Gastrocnemius medialis (tissue), 4 donors: ENCODE results near the gene SH2D6. TPM values are rescaled to one million over a fixed set of nuclear protein-coding genes. Genes with fewer than 3 reads are reported as not detected.

ENCODE experiments used
- ATAC-seq, 2 donors: fragments of 150-250 bp; one replicate each; pipeline ENCODE4 v1.9.1; 2016
- DNase-seq, 2 donors: peaks; one replicate each; pipeline ENCODE4 v3.0.0-alpha.2; 2019
- H3K27ac ChIP-seq, 4 donors: fragments of 200-600 bp; sonication (generic); 1 replicate in 1 of 4; 2 replicates in 3 of 4; pipeline ENCODE4 v1.5.1; 2016 to 2018; ENCODE audit warnings: mild to moderate bottlenecking in 2 of 4, moderate library complexity in 1 of 4
- H3K27me3 ChIP-seq, 3 donors: fragments of 200-600 bp; sonication (generic) in 2 of 3; 1 replicate in 1 of 3; 2 replicates in 2 of 3; pipeline versions ENCODE4 v1.5.1 to v1.6.0; 2016 to 2019; ENCODE audit warnings: mild to moderate bottlenecking in 1 of 3, moderate library complexity in 1 of 3
- H3K36me3 ChIP-seq, 2 donors: fragments of 200-600 bp; sonication (generic) in 1 of 2; one replicate each; pipeline ENCODE4 v1.5.1; 2017 to 2018
- H3K4me1 ChIP-seq, 2 donors: fragments of 200-600 bp; sonication (generic) in 1 of 2; one replicate each; pipeline ENCODE4 v1.5.1; 2016 to 2017; ENCODE audit warnings: mild to moderate bottlenecking in 2 of 2
- H3K4me3 ChIP-seq, 4 donors: fragments of 200-600 bp; sonication (generic) in 3 of 4; 1 replicate in 1 of 4; 2 replicates in 3 of 4; pipeline ENCODE4 v1.5.1; 2016 to 2019; ENCODE audit warnings: mild to moderate bottlenecking in 2 of 4
- H3K9me3 ChIP-seq, 3 donors: fragments of 200-600 bp; sonication (generic) in 2 of 3; 1 replicate in 1 of 3; 2 replicates in 2 of 3; pipeline ENCODE4 v1.5.1; 2016 to 2019
- POLR2A ChIP-seq, 2 donors: fragments of 450-650 bp; IDR thresholded peaks; one replicate each; pipeline ENCODE4 v1.6.1; 2017; ENCODE audit warnings: antibody characterized with exemption in 2 of 2, mild to moderate bottlenecking in 2 of 2, moderate library complexity in 2 of 2
- in situ Hi-C, 4 donors: fragments of 200-750 bp; cut with MboI; loops; one replicate each; pipeline versions ENCODE4 v1.15.0 to v1.8.0; 2017; ENCODE audit warnings: low sequenced_read_pairs in 4 of 4
- intact Hi-C: fragments of 100-400 bp; cut with DNase I; formaldehyde crosslinking; loops from one replicate; pipeline ENCODE4 v1.15.1; 2023; ENCODE audit warnings: low total_unique reads
- total RNA-seq, 4 donors: library from RNA; depleted of rRNA; stranded (reverse); fragments of >200 nt; gene quantifications; one replicate each; pipeline versions ENCODE4 v1.1.0 to v1.2.3, GENCODE V29; 2016
- TF ChIP-seq, protein P1 (sequence below), 5 experiments: fragments of 450-650 bp in 3 of 5; fragments of 200-600 bp in 2 of 5; sonication (generic) in 2 of 5; IDR thresholded peaks in 4 of 5; conservative IDR thresholded peaks in 1 of 5; 1 replicate in 4 of 5; 2 replicates in 1 of 5; pipeline ENCODE4 v1.5.1; 2016 to 2019; ENCODE audit warnings: antibody characterized with exemption in 5 of 5, mild to moderate bottlenecking in 3 of 5, moderate library complexity in 3 of 5

SH2D6 gene
- total RNA-seq, 4 donors from 2014 or later: 3.5 TPM; not detected in 3

DNA sequence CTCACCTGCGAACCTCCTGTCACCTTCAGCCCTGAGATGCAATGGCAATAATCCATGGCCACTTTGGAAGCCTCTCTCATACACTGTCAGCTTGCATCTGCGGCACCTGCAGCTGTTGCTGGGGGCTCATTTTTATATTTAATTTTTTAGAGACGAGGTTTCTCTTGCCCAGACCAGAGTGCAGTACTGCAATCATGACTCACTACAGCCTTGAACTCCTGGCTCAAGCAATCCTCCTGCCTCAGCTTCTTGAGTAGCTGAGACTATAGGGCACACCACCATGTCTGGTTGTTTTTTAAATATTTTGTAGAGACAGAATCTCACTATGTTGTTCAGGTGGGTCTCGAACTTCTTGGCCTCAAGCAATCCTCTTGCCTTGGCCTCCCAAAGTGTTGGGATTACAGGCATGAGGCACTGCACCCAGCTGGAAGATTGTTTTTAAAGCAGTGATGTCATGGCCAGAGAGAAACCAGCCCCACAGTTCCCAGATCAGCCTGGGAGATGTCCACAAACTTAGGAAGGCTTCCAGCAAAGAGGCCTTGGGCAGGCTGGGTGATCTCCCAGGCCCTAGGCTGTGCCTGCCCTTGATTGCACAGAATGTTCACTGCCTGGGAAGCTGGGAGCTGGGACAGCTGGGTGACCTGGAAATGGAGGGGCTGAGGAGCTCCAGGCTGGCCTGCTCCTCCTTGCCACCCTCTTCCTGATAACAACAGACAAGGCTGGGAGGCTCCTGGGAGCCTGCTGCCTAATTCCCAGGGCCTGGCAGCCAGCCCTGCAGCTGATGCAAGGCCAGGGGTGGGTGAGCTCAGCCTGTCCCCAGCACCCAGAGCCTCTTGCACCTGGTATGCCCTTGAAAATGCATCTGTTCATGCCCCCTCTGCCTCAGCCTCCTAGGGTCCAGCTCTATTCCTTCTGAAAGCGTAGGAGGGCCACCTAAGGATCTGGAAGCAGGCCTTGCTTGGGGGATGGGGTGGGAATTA is 27.1 kb downstream of the SH2D6 start:
- peak; percentile 20 to 45 for ATAC-seq
- H3K27me3 ChIP-seq: no peaks in the 10 kb centered on the region
- no peaks in the 10 kb centered on the region for H3K36me3 ChIP-seq
- in situ Hi-C loops: no loop called here
- intact Hi-C loops: no loop called here
- TF ChIP-seq POLR2A (IDR thresholded peaks at IDR 0.05): peak in 1 of 2 donors; percentile 14
- TF ChIP-seq, protein P1, sequence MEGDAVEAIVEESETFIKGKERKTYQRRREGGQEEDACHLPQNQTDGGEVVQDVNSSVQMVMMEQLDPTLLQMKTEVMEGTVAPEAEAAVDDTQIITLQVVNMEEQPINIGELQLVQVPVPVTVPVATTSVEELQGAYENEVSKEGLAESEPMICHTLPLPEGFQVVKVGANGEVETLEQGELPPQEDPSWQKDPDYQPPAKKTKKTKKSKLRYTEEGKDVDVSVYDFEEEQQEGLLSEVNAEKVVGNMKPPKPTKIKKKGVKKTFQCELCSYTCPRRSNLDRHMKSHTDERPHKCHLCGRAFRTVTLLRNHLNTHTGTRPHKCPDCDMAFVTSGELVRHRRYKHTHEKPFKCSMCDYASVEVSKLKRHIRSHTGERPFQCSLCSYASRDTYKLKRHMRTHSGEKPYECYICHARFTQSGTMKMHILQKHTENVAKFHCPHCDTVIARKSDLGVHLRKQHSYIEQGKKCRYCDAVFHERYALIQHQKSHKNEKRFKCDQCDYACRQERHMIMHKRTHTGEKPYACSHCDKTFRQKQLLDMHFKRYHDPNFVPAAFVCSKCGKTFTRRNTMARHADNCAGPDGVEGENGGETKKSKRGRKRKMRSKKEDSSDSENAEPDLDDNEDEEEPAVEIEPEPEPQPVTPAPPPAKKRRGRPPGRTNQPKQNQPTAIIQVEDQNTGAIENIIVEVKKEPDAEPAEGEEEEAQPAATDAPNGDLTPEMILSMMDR (IDR thresholded peaks at IDR 0.05 in 4 of 5, conservative IDR thresholded peaks at IDR 0.05 in 1 of 5): no peak
- peaks cover 0 to 14% of the 10 kb centered on the region in 2 donors for H3K4me1 ChIP-seq
- no peaks in the 10 kb centered on the region for H3K9me3 ChIP-seq
- H3K4me3 ChIP-seq: no peak overlapping the region
- H3K27ac ChIP-seq: peak overlapping the region; percentile 1 to 73 (median 50)
- peak in 1 of 2 donors; percentile 62 for DNase-seq

DNA sequence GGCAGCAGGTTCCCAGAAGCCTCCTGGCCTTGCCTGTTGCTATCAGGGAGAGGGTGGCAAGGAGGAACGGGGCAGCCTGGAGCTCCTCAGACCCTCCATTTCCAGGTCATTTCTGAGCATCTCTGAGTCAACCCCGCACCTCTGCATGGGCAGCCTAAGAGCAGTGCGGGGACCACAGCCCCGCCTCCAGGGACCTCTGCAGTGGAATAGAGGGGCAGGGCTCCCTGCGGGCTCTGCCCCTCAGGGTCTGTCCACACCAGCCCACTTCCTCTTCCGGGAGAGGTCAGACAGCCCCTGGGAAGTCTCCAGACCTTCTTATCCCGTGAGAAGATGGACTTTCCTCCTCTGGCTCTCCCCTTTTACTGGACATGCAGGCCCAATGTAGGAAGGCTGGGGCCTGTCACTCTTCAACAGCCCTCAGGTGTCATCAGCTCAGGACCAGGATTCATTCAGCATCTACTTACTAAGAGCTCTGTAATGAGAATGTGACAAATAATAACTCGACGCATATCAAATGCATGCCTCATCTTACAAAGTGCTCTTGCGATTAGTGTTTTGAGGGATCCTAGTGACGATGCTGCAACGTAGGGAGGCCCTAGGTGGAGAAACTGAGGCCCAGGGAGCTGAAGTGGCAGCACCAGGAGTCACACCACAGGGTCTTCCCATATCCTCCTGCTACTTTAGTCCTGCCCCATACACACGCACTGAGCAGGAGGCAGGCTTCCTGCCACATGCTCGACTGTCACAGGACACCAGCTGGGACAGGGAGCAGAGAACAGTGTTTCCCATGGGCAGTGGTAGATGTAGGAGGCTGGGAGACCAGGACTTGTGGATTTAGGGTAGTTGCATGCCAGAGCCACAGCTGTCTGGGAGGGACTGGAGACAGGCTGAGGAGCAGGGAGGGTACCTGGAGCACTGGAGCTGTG is 28.0 kb downstream of the SH2D6 start:
- no peaks in the 10 kb centered on the region for H3K36me3 ChIP-seq
- H3K27ac ChIP-seq: peak overlapping the region; percentile 1 to 73 (median 50)
- in situ Hi-C loops (no loop called here), intact Hi-C loops (no loop called here)
- TF ChIP-seq POLR2A (IDR thresholded peaks at IDR 0.05): no peak
- TF ChIP-seq, protein P1 (IDR thresholded peaks at IDR 0.05 in 4 of 5, conservative IDR thresholded peaks at IDR 0.05 in 1 of 5): no peak
- H3K27me3 ChIP-seq: no peaks in the 10 kb centered on the region
- H3K4me3 ChIP-seq: no peak overlapping the region
- H3K9me3 ChIP-seq: no peaks in the 10 kb centered on the region
- ATAC-seq (peak in 1 of 2 donors; percentile 50), DNase-seq (no peak)
- peaks cover 0 to 14% of the 10 kb centered on the region in 2 donors for H3K4me1 ChIP-seq

DNA sequence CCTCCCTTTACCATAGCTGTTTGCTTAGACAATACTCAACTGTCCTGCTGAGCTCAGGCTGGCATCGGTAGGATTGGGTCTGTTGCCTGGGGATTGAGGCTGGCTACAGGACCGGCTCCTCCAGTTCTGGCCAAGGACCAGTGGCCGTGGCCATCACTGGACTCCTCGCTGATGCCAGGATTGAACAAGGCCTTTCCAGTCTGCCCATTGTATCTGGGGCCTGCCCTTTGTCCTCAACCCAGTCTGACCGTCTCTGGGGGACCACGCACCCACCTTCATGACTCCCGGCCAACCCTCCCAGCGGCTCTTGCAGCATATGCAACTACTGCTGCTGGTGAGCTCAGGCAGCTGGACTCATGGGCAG is 28.7 kb downstream of the SH2D6 start:
- TF ChIP-seq, protein P1 (IDR thresholded peaks at IDR 0.05 in 4 of 5, conservative IDR thresholded peaks at IDR 0.05 in 1 of 5): no peak
- no peak for TF ChIP-seq POLR2A (IDR thresholded peaks at IDR 0.05)
- in situ Hi-C loops (no loop called here), intact Hi-C loops (no loop called here)
- no peaks in the 10 kb centered on the region for H3K9me3 ChIP-seq
- no peaks in the 10 kb centered on the region for H3K27me3 ChIP-seq
- no peak overlapping the region for H3K4me3 ChIP-seq
- DNase-seq (peak in 1 of 2 donors; percentile 27), ATAC-seq (no peak)
- peak overlapping the region in 2 of 4 donors; percentile 60 to 73 for H3K27ac ChIP-seq
- H3K36me3 ChIP-seq: no peaks in the 10 kb centered on the region
- H3K4me1 ChIP-seq: peaks cover 0 to 14% of the 10 kb centered on the region in 2 donors

DNA sequence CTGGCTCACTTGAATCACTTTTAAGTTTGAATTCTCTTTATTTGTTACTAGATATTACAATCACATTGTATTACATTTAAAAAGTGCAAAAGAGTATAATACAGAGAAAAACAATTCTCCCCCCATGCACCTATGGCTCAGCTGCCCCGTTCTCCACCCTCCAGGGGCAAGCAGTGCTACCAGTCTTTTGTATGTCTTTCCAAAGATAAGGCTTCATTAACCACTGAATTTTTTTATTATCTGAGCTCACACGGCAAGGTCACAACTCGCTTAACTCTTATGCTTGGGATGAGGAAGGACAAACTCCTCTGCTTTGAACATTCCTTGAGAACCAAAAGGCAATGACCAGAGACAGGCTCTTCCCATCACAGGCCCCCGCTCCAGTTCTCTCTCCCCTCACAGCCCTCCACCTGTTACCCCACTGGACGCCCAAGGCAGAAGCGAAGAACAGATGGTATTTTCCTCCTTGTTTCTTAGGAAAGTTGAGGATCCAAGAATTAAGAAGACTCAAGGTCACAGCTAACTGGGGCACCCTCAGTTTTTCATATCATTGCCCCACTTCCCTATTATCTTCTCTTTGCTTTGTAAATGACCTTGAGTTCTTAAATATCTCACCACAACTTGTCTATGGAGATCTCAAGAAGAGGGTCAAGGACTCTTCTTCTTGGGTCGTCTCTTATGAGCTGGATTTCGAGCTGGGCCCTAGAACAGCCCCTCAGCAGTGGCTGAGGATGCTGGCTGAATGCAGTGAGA is 30.1 kb downstream of the SH2D6 start:
- DNase-seq (no peak), ATAC-seq (no peak)
- no peak overlapping the region for H3K4me3 ChIP-seq
- in situ Hi-C loops (no loop called here), intact Hi-C loops (no loop called here)
- H3K9me3 ChIP-seq: no peaks in the 10 kb centered on the region
- no peak for TF ChIP-seq POLR2A (IDR thresholded peaks at IDR 0.05)
- TF ChIP-seq, protein P1 (IDR thresholded peaks at IDR 0.05 in 4 of 5, conservative IDR thresholded peaks at IDR 0.05 in 1 of 5): no peak
- peak overlapping the region in 2 of 4 donors; percentile 41 to 42 for H3K27ac ChIP-seq
- H3K27me3 ChIP-seq: no peaks in the 10 kb centered on the region
- H3K4me1 ChIP-seq: peaks cover 0 to 14% of the 10 kb centered on the region in 2 donors
- H3K36me3 ChIP-seq: no peaks in the 10 kb centered on the region
